Thoracic aorta (tissue), 2 donors: ENCODE data around the gene METTL5. TPM values are rescaled to one million over a fixed set of nuclear protein-coding genes. Genes with fewer than 3 reads are reported as not detected.
"Not testable (repeated sequence)": the region's sequence is repeated elsewhere in the genome, so short reads cannot be mapped to it uniquely, and the experiment has no call there.

Experiments used
- ATAC-seq: fragments of 150-250 bp; one replicate; pipeline ENCODE4 v1.8.0; 2017; ENCODE audit warnings: low read depth; ENCODE audit not compliant: insufficient number of reproducible peaks, low FRiP score
- DNase-seq: peaks from one replicate; pipeline ENCODE4 v3.0.0-alpha.2; 2020; ENCODE audit warnings: low spot score
- H3K27ac ChIP-seq, 2 donors: fragments of 200-600 bp; sonication (generic); 1 replicate in 1 of 2; 2 replicates in 1 of 2; pipeline ENCODE4 v1.5.1; 2016; ENCODE audit warnings: mild to moderate bottlenecking in 2 of 2, moderate library complexity in 2 of 2
- H3K27me3 ChIP-seq: fragments of 200-600 bp; sonication (generic); replicated peaks from 2 replicates; pipeline ENCODE4 v1.6.0; 2016; ENCODE audit warnings: mild to moderate bottlenecking; ENCODE audit not compliant: insufficient read depth
- H3K36me3 ChIP-seq: fragments of 200-600 bp; sonication (generic); one replicate; pipeline ENCODE4 v1.5.1; 2016
- H3K4me1 ChIP-seq, 2 donors: fragments of 200-600 bp; sonication (generic); 1 replicate in 1 of 2; 2 replicates in 1 of 2; pipeline versions ENCODE4 v1.5.1 to v1.6.0; 2016; ENCODE audit warnings: low read depth in 2 of 2, mild to moderate bottlenecking in 1 of 2; ENCODE audit not compliant: control insufficient read depth in 1 of 2
- H3K4me3 ChIP-seq: fragments of 200-600 bp; sonication (generic); 2 replicates; pipeline ENCODE4 v1.5.1; 2016; ENCODE audit warnings: mild to moderate bottlenecking
- H3K9me3 ChIP-seq: fragments of 200-600 bp; sonication (generic); 2 replicates; pipeline ENCODE4 v1.5.1; 2016
- total RNA-seq, 2 donors: library from RNA; depleted of rRNA; stranded (reverse); fragments of >200 nt; gene quantifications; one replicate each; pipeline versions ENCODE4 v1.1.0 to v1.2.3, GENCODE V29; 2016
- TF ChIP-seq, protein P1 (sequence below): fragments of 200-600 bp; sonication (generic); IDR thresholded peaks from one replicate; pipeline ENCODE4 v1.5.1; 2019; ENCODE audit warnings: antibody characterized with exemption

The METTL5 gene
- total RNA-seq, 2 donors from 2014 or later, result 25.3 to 73.5 TPM

DNA sequence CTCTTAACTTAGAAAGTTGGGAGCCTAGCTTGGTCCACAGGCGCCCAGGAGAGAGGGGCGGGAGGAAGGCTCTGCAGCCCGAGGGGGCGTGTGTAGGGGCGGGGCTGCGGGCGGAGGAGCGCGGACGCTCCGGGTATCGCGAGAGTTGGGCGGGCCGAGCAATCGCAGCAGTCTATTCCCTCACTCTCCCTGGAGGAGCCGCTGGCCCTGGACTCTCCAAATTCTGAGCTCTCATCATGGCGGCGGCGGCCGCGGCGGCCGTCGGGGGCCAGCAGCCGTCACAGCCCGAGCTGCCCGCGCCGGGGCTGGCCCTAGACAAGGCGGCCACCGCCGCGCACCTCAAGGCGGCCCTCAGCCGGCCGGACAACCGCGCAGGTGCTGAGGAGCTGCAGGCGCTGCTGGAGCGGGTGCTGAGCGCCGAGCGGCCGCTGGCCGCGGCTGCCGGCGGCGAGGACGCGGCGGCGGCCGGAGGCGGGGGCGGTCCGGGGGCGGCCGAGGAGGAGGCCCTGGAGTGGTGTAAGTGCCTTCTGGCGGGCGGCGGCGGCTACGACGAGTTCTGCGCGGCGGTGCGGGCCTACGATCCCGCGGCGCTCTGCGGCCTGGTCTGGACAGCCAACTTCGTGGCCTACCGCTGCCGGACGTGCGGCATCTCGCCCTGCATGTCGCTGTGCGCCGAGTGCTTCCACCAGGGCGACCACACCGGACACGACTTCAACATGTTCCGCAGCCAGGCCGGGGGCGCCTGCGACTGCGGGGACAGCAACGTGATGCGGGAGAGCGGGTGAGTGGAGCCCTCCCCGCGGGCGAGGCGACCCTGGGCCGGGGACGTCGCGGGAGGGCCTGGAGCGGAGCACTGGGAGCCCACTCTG, 2.8 kb upstream of the METTL5 start, which contains the start of gene UBR3:
UBR3 (plus strand) TSS at position 183 of the 869 bp plus-strand sequence; CDS start at position 237, 54 bp downstream.
- peak; percentile 91 for ATAC-seq
- H3K4me3 ChIP-seq, result peak within 1 kb of the TSS; percentile 99
- H3K27me3 ChIP-seq, result no peaks in the 10 kb centered on the region
- H3K27ac ChIP-seq, result peak within 1 kb of the TSS; percentile 88 to 89
- TF ChIP-seq, protein P1, sequence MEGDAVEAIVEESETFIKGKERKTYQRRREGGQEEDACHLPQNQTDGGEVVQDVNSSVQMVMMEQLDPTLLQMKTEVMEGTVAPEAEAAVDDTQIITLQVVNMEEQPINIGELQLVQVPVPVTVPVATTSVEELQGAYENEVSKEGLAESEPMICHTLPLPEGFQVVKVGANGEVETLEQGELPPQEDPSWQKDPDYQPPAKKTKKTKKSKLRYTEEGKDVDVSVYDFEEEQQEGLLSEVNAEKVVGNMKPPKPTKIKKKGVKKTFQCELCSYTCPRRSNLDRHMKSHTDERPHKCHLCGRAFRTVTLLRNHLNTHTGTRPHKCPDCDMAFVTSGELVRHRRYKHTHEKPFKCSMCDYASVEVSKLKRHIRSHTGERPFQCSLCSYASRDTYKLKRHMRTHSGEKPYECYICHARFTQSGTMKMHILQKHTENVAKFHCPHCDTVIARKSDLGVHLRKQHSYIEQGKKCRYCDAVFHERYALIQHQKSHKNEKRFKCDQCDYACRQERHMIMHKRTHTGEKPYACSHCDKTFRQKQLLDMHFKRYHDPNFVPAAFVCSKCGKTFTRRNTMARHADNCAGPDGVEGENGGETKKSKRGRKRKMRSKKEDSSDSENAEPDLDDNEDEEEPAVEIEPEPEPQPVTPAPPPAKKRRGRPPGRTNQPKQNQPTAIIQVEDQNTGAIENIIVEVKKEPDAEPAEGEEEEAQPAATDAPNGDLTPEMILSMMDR, result no peak
- H3K9me3 ChIP-seq, result no peaks in the 10 kb centered on the region
- DNase-seq, result peak; percentile 70
- no peaks in the 10 kb centered on the region for H3K36me3 ChIP-seq
- peaks cover 45 to 47% of the 10 kb centered on the region in 2 donors for H3K4me1 ChIP-seq

DNA sequence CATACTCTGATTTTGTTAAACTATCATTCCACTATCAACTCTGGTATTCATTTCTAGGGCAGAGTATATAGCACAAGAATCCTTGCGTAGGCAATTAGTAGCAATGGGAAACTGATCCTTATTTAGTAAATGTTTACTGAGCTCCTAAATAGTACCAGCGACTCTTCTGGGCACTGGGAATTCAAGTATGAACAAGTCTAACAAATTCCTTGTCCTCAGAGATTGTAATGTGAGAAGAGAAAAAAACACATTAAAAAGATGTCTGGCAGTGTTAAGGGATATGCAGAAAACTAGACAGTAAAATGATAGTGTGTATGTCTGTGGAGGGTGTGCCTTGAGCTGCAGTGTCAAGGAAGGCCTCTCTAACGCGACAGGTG, 721 bp downstream of the METTL5 start:
- H3K27me3 ChIP-seq, result no peaks in the 10 kb centered on the region
- ATAC-seq, result no peak
- H3K4me1 ChIP-seq, result peaks cover 25 to 55% of the 10 kb centered on the region in 2 donors

DNA sequence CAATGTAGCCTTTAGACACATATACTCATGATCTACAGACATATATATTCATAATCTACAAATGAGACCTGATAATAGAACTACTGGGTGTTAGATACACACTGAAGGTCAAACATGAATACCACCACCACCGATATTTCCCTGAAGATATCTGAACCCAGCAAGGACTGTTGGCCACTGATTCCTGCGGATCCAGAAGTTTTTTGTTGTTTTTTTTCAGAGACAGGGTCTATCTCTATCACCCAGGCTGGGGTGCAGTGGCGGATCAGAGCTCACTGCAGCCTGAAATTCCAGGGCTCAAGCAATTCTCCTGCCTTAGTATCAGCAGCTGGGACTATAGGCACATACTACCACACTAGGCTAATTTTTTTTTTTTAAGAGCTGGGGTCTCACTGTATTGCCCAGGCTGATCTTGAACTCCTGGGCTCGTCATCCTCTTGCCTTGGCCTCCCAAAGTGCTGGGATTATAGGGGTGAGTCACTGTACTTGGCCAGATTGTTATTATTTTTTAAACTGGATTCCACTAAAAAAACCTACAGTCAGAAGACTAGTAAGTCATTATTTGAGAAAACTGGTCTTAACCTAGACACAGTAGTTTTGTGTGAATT, 1.8 kb downstream of the METTL5 start:
- Histone ChIP-seq H3K27ac (peak overlapping the region; percentile 64 to 82), H3K4me3 (peak overlapping the region; percentile 86), H3K27me3 (no peaks in the 10 kb centered on the region), H3K36me3 (peaks cover 5% of the 10 kb centered on the region), H3K9me3 (no peaks in the 10 kb centered on the region), H3K4me1 (peaks cover 21 to 52% of the 10 kb centered on the region in 2 donors)
- DNase-seq, result no peak
- ATAC-seq, result no peak
- TF ChIP-seq, protein P1, result no peak

More for the DNA sequence above, 721 bp downstream of the METTL5 start:
- Histone ChIP-seq H3K36me3 (no peaks in the 10 kb centered on the region), H3K9me3 (no peaks in the 10 kb centered on the region), H3K4me3 (peak overlapping the region; percentile 86), H3K27ac (peak overlapping the region; percentile 78 to 82)
- no peak for DNase-seq
- TF ChIP-seq, protein P1, result no peak

DNA sequence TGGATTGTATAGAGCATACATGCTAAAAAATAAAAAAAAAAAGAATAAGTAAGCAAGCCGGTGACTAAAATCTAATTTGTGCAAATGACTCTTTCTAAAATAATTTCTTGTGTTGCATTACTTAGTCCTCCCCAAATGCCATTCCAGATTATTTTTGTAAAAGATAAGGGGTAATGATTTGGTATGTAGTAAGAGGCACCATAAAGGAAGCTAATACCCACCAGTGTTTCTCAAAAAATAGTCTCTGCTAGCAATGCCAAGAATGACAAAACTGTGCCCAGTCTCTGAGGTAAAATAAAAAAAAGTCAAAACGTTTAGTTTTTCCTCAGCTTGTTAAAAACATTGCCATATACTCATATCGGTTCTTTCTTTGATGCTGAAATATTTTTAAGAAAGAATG, 2.7 kb downstream of the METTL5 start:
- no peak for DNase-seq
- H3K27ac ChIP-seq, result peak overlapping the region; percentile 40 to 82
- peaks cover 5% of the 10 kb centered on the region for H3K36me3 ChIP-seq
- TF ChIP-seq, protein P1, result no peak
- no peak for ATAC-seq
- H3K4me3 ChIP-seq, result peak overlapping the region; percentile 86
- no peaks in the 10 kb centered on the region for H3K9me3 ChIP-seq
- peaks cover 21 to 52% of the 10 kb centered on the region in 2 donors for H3K4me1 ChIP-seq
- no peaks in the 10 kb centered on the region for H3K27me3 ChIP-seq

DNA sequence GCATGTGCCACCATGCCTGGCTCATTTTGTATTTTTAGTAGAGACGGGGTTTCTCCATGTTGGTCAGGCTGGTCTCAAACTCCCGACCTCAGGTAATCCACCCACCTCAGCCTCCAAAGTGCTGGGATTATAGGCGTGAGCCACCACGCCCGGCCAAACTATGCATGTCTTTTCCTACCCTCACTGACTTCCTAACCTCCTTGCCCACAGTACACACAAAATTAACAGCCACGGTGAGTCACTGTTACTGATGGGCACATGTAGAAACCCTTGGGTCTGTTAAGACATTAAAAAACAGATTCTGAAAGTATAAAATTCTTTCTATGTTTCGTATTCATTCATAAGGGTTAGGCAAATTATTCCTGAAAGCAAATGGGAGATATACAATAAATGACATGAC, 4.6 kb downstream of the METTL5 start:
- not testable (repeated sequence) for DNase-seq, H3K27me3 ChIP-seq, H3K36me3 ChIP-seq, ATAC-seq, H3K9me3 ChIP-seq, H3K4me3 ChIP-seq
- Histone ChIP-seq H3K27ac (peak overlapping the region in 1 of 2 donors; percentile 30), H3K4me1 (peaks cover 18 to 54% of the 10 kb centered on the region in 2 donors)
